GM12878 (cell line): ENCODE results near the gene CLEC16A. TPM values are rescaled to one million over a fixed set of nuclear protein-coding genes. Genes with fewer than 3 reads are reported as not detected.

ENCODE experiments used
- ATAC-seq: fragments of 200-7000 bp; cut with Tn5 transposase; 3 replicates; pipeline ENCODE4 v1.9.1; 2020; ENCODE audit warnings: mild to moderate bottlenecking, moderate library complexity
- BruUV-seq: library from RNA; stranded (reverse); fragments of 400-500 nt; replicated peaks from 2 replicates; lab custom pipeline; 2021; lab: Mats Ljungman, UMichigan
- CTCF ChIA-PET: fragments of 300-600 bp; sonication (Branson Sonifier 250); formaldehyde crosslinking; extraction: SDS; loops from one replicate; lab custom pipeline; 2021; ENCODE audit warnings: inconsistent platforms; lab: Yijun Ruan, JAX
- POLR2A ChIA-PET: fragments of 350-600 bp; formaldehyde crosslinking; extraction: SDS; loops from one replicate; lab custom pipeline; 2021; ENCODE audit warnings: inconsistent platforms; lab: Charles Lee
- RAD21 ChIA-PET: fragments of 300-600 bp; sonication (Branson Sonifier 250); formaldehyde crosslinking; loops from one replicate; lab custom pipeline; 2023; ENCODE audit warnings: antibody characterized with exemption; ENCODE audit not compliant: unreplicated experiment; lab: Charles Lee
- SMC1A ChIA-PET: fragments of 300-600 bp; sonication (Branson Sonifier 250); formaldehyde crosslinking; loops from one replicate; lab custom pipeline; 2023; ENCODE audit not compliant: unreplicated experiment, uncharacterized antibody; lab: Charles Lee
- DNase-seq: peaks from one replicate; pipeline ENCODE4 v3.0.0-alpha.2; 2011; ENCODE audit warnings: low read depth, low spot score
- FAIRE-seq: peaks from 3 replicates; lab custom pipeline; 2011; peaks lifted over from hg19 to GRCh38; lab: Jason Lieb, UNC
- H2AFZ ChIP-seq: 2 replicates; pipeline ENCODE4 v1.6.0; 2011; ENCODE audit warnings: low read depth, low read length, control low read depth; ENCODE audit not compliant: control insufficient read depth
- H3K27ac ChIP-seq: 2 replicates; pipeline ENCODE4 v1.5.1; 2011; ENCODE audit warnings: control low read depth; ENCODE audit not compliant: control insufficient read depth, insufficient read depth
- H3K27me3 ChIP-seq, 2 experiments: replicated peaks in 1 of 2; 2 replicates each; pipeline versions ENCODE4 v1.6.0 to v1.6.1; 2011; ENCODE audit warnings: low read length in 1 of 2; ENCODE audit not compliant: control insufficient read depth in 2 of 2, insufficient read depth in 2 of 2
- H3K36me3 ChIP-seq, 2 experiments: 2 replicates each; pipeline ENCODE4 v1.5.1; 2011; ENCODE audit warnings: low read length in 1 of 2; ENCODE audit not compliant: control insufficient read depth in 2 of 2, insufficient read depth in 2 of 2
- H3K4me1 ChIP-seq: 2 replicates; pipeline ENCODE4 v1.6.1; 2011; ENCODE audit warnings: mild to moderate bottlenecking, low read length, moderate library complexity, mixed read lengths; ENCODE audit not compliant: control insufficient read depth, insufficient read depth
- H3K4me2 ChIP-seq: 2 replicates; pipeline ENCODE4 v1.6.0; 2011; ENCODE audit warnings: control low read depth; ENCODE audit not compliant: control insufficient read depth, insufficient read depth
- H3K4me3 ChIP-seq: fragments of 200-600 bp; sonication (generic); 2 replicates; pipeline ENCODE4 v1.5.1; 2016
- H3K79me2 ChIP-seq: 2 replicates; pipeline ENCODE4 v1.6.0; 2011; ENCODE audit warnings: low read length; ENCODE audit not compliant: control insufficient read depth, insufficient read depth
- H3K9ac ChIP-seq: 2 replicates; pipeline ENCODE4 v1.8.0; 2011; ENCODE audit warnings: low read length, control low read depth, mixed read lengths; ENCODE audit not compliant: control insufficient read depth, insufficient read depth
- H3K9me3 ChIP-seq: replicated peaks from 3 replicates; pipeline ENCODE4 v1.5.1; 2011; ENCODE audit warnings: mild to moderate bottlenecking, low read length; ENCODE audit not compliant: control insufficient read depth, insufficient read depth
- H4K20me1 ChIP-seq: 2 replicates; pipeline ENCODE4 v1.6.0; 2011; ENCODE audit not compliant: control insufficient read depth, insufficient read depth
- BMI1 ChIP-seq: fragments of 450-650 bp; IDR thresholded peaks from 2 replicates; pipeline ENCODE4 v1.6.1; 2016; ENCODE audit warnings: mild to moderate bottlenecking, moderate library complexity, borderline replicate concordance
- FOS ChIP-seq: IDR thresholded peaks from 3 replicates; pipeline ENCODE4 v1.6.1; 2011; ENCODE audit warnings: borderline replicate concordance; ENCODE audit not compliant: insufficient read length; ENCODE audit errors: extremely low read depth
- GATAD2B ChIP-seq: fragments of 450-650 bp; conservative IDR thresholded peaks from 2 replicates; pipeline ENCODE4 v1.6.1; 2017; ENCODE audit warnings: low read depth, mild to moderate bottlenecking, moderate library complexity
- IKZF1 ChIP-seq: fragments of 450-650 bp; conservative IDR thresholded peaks from 2 replicates; pipeline ENCODE4 v1.6.1; 2017; ENCODE audit warnings: antibody characterized with exemption, mild to moderate bottlenecking
- MYC ChIP-seq: IDR thresholded peaks from 2 replicates; pipeline ENCODE4 v1.6.1; 2011; ENCODE audit warnings: mild to moderate bottlenecking, low read length, moderate library complexity, inconsistent platforms; ENCODE audit not compliant: insufficient read depth, insufficient replicate concordance, insufficient read length, severe bottlenecking
- NKRF ChIP-seq: fragments of 450-650 bp; conservative IDR thresholded peaks from 2 replicates; pipeline ENCODE4 v1.6.1; 2017; ENCODE audit warnings: mild to moderate bottlenecking, moderate library complexity
- POU2F2 ChIP-seq: IDR thresholded peaks from 3 replicates; pipeline ENCODE4 v1.6.1; 2011; ENCODE audit warnings: low read depth, mild to moderate bottlenecking, low read length, borderline replicate concordance
- REST ChIP-seq: IDR thresholded peaks from 2 replicates; pipeline ENCODE4 v1.6.1; 2012; ENCODE audit warnings: mild to moderate bottlenecking, low read depth, low read length
- RUNX3 ChIP-seq: IDR thresholded peaks from 2 replicates; pipeline ENCODE4 v1.6.1; 2012; ENCODE audit warnings: low read length, inconsistent platforms
- SREBF1 ChIP-seq: IDR thresholded peaks from 2 replicates; pipeline ENCODE4 v1.6.1; 2012; ENCODE audit warnings: mild to moderate bottlenecking, low read length
- YBX1 ChIP-seq: fragments of 450-650 bp; IDR thresholded peaks from 2 replicates; pipeline ENCODE4 v1.6.1; 2016; ENCODE audit warnings: antibody characterized with exemption
- WGBS: methylation state at CpG from one replicate; pipeline ENCODE4 v1.1.6; 2016; ENCODE audit warnings: low lambda C conversion rate; ENCODE audit not compliant: insufficient replicate concordance, insufficient coverage; ENCODE audit errors: missing lambda C conversion rate; 5-methylcytosine and 5-hydroxymethylcytosine counted together
- in situ Hi-C: fragments of 300-500 bp; cut with MboI; formaldehyde crosslinking; loops from 9 replicates; pipeline ENCODE4 v1.14.3; 2018; ENCODE audit warnings: mixed read lengths
- intact Hi-C: fragments of 100-400 bp; cut with micrococcal nuclease; formaldehyde crosslinking; loops from one replicate; pipeline ENCODE4 v1.14.2; 2022; ENCODE audit not compliant: unreplicated experiment
- polyA plus RNA-seq, 11 experiments: library from polyadenylated mRNA; depleted of rRNA in 4 of 11; unstranded in 6 of 11; stranded (reverse) in 5 of 11; fragments of >200 nt; fragmentation: Nextera tagmentation in 4 of 11; fragmentation: Illumina TruSeq in 1 of 11; extraction: Ambion mirVana in 4 of 11; extraction: Trizol in 1 of 11; gene quantifications; 1 replicate in 1 of 11; 2 replicates in 10 of 11; pipeline versions ENCODE4 v1.2.1 to v1.2.3, GENCODE V29; 2011 to 2016; ENCODE audit warnings: inconsistent platforms in 2 of 11, missing spikeins in 2 of 11, low read depth in 1 of 11
- total RNA-seq, 4 experiments: library from RNA; depleted of rRNA in 3 of 4; stranded (reverse); fragments of >200 nt in 3 of 4; fragmentation: Illumina TruSeq in 1 of 4; extraction: Trizol in 1 of 4; gene quantifications; 2 replicates each; pipeline versions ENCODE4 v1.2.1 to v1.2.3, GENCODE V29; 2013 to 2021
- TF ChIP-seq, protein P1 (sequence below): IDR thresholded peaks from 2 replicates; pipeline ENCODE4 v1.6.1; 2011; ENCODE audit warnings: borderline replicate concordance, low read depth, mild to moderate bottlenecking, moderate library complexity, low read length; ENCODE audit not compliant: insufficient read depth, poor library complexity, severe bottlenecking
- TF ChIP-seq, protein P2 (sequence below): IDR thresholded peaks from 2 replicates; pipeline ENCODE4 v1.6.1; 2012; ENCODE audit warnings: low read depth, low read length, improper control_type of control experiment

CLEC16A gene
- total and polyA plus RNA-seq, 10 of the 15 experiments (the other 5 are each of a cell fraction or from before 2014, with no cell fraction given) = 1.5 to 28.8 (median 19.2) TPM

- no peak for TF ChIP-seq NKRF
Observed at GRCh38 chr16:11150190-11150589, 205.8 kb downstream of the CLEC16A start (continued).

- SMC1A ChIA-PET = interaction anchor here (0.8 to 1.8 kb wide), 5 partner anchors 9 to 104 kb away, joined by 3 to 8 read pairs (median 3); partner anchors contain the start of gene SOCS1
- H3K27ac ChIP-seq = no peak overlapping the region
- H3K9me3 ChIP-seq = no peaks in the 10 kb centered on the region
- no peak overlapping the region for H3K9ac ChIP-seq
- no peak overlapping the region for H3K4me3 ChIP-seq
- CTCF ChIA-PET = interaction anchor here (1.0 to 1.3 kb wide), 2 partner anchors 14 kb away, joined by 3 read pairs; no protein-coding TSS in a partner anchor
- ATAC-seq = no peak
- no peak overlapping the region for H2AFZ ChIP-seq
- H3K4me2 ChIP-seq = no peak overlapping the region
- in situ Hi-C loops = no loop called here
- FAIRE-seq = no peak
- no TSS peak for BruUV-seq
- no peaks in the 10 kb centered on the region for H3K4me1 ChIP-seq
- no peaks in the 10 kb centered on the region for H3K79me2 ChIP-seq
- no peaks in the 10 kb centered on the region for H4K20me1 ChIP-seq
- WGBS = 98% methylated on average over 9 of the region's 9 CpGs
- no peak for DNase-seq
- intact Hi-C loops = no loop called here
- H3K36me3 ChIP-seq = peaks cover 1 to 4% of the 10 kb centered on the region in 2 experiments; a peak in 2 of 4 replicates
- RAD21 ChIA-PET = interaction anchor here (1.0 kb wide), 1 partner anchor 32 kb away, joined by 3 read pairs; no protein-coding TSS in a partner anchor
- H3K27me3 ChIP-seq = no peaks in the 10 kb centered on the region
- POLR2A ChIA-PET = interaction anchor here (0.5 to 1.1 kb wide), 2 partner anchors 15 to 99 kb away, joined by 3 to 4 read pairs; no protein-coding TSS in a partner anchor
- TF ChIP-seq YBX1 = no peak
- TF ChIP-seq MYC = no peak
- no peak for TF ChIP-seq GATAD2B
- TF ChIP-seq RUNX3 = no peak
- no peak for TF ChIP-seq BMI1
- TF ChIP-seq, protein P1, sequence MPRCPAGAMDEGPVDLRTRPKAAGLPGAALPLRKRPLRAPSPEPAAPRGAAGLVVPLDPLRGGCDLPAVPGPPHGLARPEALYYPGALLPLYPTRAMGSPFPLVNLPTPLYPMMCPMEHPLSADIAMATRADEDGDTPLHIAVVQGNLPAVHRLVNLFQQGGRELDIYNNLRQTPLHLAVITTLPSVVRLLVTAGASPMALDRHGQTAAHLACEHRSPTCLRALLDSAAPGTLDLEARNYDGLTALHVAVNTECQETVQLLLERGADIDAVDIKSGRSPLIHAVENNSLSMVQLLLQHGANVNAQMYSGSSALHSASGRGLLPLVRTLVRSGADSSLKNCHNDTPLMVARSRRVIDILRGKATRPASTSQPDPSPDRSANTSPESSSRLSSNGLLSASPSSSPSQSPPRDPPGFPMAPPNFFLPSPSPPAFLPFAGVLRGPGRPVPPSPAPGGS = no peak
- TF ChIP-seq IKZF1 = no peak
- TF ChIP-seq REST = no peak
- no peak for TF ChIP-seq POU2F2
- TF ChIP-seq SREBF1 = no peak
- TF ChIP-seq FOS = no peak
- TF ChIP-seq, protein P2, sequence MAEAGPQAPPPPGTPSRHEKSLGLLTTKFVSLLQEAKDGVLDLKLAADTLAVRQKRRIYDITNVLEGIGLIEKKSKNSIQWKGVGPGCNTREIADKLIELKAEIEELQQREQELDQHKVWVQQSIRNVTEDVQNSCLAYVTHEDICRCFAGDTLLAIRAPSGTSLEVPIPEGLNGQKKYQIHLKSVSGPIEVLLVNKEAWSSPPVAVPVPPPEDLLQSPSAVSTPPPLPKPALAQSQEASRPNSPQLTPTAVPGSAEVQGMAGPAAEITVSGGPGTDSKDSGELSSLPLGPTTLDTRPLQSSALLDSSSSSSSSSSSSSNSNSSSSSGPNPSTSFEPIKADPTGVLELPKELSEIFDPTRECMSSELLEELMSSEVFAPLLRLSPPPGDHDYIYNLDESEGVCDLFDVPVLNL = no peak
Observed at GRCh38 chr16:11151156-11151884, 207.0 kb downstream of the CLEC16A start.
